AG10803 (cell line): ENCODE data around the gene BCAS3.

ENCODE experiments used
- DNase-seq: peaks from one replicate; pipeline ENCODE4 v3.0.0; 2010; ENCODE audit warnings: low read depth
- H3K4me3 ChIP-seq: 2 replicates; pipeline ENCODE4 v1.5.1; 2011; ENCODE audit warnings: mild to moderate bottlenecking, low read length, control low read depth
- TF ChIP-seq, protein P1 (sequence below): conservative IDR thresholded peaks from 2 replicates; pipeline ENCODE4 v1.5.1; 2011; ENCODE audit warnings: mild to moderate bottlenecking, low read length, control low read depth, inconsistent platforms

The BCAS3 gene

DNA sequence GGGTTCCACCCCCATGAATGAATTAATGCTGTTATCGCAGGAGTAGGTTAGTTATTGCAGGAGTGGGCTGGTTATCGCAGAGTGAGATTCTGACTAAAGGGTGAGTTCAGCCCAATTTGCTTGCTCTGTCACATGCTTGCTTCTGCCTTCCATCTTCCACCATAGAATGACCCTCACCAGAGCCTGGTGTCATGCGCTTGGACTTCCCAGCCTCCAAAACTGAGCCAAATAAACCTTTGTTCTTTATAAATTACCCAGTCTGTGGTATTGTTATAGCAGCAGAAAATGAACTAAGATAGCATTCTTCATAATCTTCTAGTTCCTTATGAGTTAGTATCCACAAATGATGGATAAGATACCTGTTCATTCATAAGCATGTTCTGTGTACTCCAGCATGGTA lies 486.9 kb downstream of the BCAS3 start:
- H3K4me3 ChIP-seq, result no peak overlapping the region
- no peak for DNase-seq
- TF ChIP-seq, protein P1, sequence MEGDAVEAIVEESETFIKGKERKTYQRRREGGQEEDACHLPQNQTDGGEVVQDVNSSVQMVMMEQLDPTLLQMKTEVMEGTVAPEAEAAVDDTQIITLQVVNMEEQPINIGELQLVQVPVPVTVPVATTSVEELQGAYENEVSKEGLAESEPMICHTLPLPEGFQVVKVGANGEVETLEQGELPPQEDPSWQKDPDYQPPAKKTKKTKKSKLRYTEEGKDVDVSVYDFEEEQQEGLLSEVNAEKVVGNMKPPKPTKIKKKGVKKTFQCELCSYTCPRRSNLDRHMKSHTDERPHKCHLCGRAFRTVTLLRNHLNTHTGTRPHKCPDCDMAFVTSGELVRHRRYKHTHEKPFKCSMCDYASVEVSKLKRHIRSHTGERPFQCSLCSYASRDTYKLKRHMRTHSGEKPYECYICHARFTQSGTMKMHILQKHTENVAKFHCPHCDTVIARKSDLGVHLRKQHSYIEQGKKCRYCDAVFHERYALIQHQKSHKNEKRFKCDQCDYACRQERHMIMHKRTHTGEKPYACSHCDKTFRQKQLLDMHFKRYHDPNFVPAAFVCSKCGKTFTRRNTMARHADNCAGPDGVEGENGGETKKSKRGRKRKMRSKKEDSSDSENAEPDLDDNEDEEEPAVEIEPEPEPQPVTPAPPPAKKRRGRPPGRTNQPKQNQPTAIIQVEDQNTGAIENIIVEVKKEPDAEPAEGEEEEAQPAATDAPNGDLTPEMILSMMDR, result no peak

DNA sequence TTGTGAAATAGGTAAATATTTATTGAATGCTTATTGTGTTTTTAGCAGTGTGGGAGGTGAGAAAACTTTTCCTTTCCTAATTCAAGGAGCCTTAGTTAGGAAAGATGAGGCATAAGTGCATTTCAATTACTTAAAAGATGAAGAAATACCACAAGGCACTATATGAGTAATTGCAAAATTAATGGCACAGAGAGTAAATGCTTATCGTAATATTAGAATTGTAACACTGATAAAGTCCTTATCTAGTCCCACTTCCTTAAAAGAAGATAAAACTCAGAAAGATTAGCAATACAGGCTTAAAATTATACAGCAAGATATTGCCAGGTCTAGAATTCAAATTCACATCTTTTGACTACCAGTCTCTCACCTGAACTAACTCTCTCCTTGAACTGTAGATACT lies 489.4 kb downstream of the BCAS3 start:
- TF ChIP-seq, protein P1, result no peak
- no peak for DNase-seq
- no peak overlapping the region for H3K4me3 ChIP-seq

DNA sequence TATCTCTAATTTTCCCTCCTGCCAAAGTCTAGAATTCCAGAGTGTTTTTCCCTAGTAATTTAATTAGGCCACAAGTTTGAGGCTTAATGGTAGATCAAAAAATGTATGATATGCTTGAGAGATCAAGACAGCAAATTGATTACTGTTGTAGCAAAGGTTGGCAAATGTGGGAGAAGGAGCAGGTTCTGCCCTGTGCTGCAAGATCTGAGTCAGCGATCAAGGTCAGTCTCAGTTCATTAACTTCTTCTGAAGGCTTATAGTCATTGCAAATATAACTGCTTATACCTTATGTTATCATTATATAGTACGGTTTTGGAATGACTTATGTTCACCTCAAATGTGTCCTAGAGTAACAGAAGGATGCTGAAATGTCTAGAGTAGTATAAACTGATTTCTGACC lies 490.9 kb downstream of the BCAS3 start:
- no peak for DNase-seq
- TF ChIP-seq, protein P1, result no peak
- no peak overlapping the region for H3K4me3 ChIP-seq

DNA sequence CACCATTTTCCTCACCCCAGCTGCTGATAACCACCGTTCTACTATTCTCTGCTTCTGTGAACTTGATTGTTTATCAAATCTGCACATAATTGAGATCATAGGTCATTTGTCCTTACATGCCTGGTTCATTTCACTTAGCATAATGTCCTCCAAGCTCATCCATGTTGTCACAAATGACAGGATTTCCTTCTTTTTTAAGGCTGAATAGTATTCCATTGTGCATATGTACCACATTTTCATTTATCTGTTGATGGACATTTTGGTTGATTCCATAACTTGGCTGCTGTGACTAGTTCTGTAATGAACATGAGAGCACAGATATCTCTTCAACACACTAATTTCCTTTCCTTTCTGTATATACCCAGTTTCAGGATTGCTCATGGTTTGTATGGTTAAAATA lies 496.7 kb downstream of the BCAS3 start:
- no peak for DNase-seq
- H3K4me3 ChIP-seq, result no peak overlapping the region

DNA sequence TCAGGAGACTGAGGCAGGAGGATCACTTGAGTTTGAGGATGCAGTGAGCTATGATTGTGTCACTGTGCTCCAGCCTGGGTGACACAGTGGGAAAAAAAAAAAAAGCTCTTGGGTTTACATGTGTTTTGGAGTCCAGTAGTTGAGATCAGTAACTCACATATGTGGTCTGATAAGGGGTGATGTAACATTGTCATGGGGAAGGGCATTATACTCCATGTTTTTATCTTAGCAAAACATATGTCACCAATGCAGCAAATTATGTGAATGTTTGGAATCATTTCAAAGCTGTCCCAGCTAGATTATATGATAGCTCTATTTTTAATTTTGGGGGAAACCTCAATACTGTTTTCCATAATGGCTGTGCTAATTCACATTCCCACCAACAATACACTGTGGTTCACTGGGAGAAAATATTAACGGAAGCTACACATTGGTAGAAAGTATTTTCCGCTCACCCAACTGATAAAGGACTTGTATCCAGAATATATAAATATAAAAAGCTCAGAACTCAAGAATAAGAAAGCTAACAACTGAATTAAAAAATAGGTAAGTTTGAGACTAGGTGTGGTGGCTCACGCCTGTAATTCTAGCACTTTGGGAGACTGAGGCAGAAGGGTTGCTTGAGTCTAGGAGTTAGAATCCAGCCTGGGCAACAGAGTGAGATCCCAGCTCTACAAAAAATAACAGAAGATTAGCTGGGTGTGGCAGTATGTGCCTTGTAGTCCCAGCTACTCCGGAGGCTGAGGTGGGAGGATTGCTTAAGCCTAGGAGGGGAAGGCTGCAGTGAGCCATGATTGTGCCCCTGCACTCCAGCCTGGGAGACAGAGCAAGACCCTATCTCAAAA lies 497.9 kb downstream of the BCAS3 start:
- DNase-seq, result no peak
- TF ChIP-seq, protein P1, result no peak
- no peak overlapping the region for H3K4me3 ChIP-seq

More for the DNA sequence above, 496.7 kb downstream of the BCAS3 start:
- TF ChIP-seq, protein P1, result no peak

DNA sequence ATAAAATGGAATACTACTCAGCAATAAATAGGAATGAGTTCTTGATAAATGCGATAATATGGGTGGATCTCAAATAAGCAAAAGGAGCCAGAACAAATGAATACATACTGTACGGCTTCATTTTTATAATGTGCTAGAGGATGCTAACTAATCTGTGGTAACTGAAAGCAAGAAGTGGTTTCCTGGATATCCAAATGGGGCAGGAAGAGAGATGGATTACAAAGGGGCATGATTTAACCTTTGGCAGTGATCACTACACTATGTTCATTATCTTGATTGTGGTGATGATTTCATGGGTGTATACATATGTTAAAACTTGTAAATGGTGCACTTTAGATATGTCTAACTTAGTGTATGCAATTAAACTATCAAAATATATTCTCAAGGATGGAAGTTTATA lies 499.7 kb downstream of the BCAS3 start:
- TF ChIP-seq, protein P1, result no peak
- DNase-seq, result no peak
- no peak overlapping the region for H3K4me3 ChIP-seq

DNA sequence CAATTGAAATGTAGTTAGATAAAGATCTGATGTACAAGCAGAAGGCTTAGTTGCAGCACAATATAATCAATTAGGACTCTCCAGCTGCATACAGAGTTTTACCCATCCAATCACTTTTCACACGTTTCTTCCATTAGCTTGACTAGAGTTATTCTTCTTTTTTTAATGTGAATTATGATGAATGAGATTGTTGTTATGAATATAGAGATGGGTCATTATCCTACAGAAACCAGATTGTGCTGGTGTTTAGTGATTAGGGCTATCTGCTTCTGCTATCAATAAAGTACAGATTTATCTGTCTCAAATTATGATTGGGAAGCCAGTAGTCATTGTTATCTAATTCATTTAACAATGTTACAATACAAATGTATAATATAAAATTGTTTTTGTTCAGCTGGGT lies 500.6 kb downstream of the BCAS3 start:
- no peak overlapping the region for H3K4me3 ChIP-seq
- DNase-seq, result no peak
- TF ChIP-seq, protein P1, result no peak
